GM21723 (cell line): ENCODE measurements around the gene AUTS2.

ENCODE experiments used
- ATAC-seq: cut with Tn5 transposase; IDR thresholded peaks from one replicate; pipeline ENCODE4 v1.9.1; 2021; ENCODE audit warnings: mild to moderate bottlenecking, moderate library complexity; ENCODE audit not compliant: unreplicated experiment

AUTS2 gene

DNA sequence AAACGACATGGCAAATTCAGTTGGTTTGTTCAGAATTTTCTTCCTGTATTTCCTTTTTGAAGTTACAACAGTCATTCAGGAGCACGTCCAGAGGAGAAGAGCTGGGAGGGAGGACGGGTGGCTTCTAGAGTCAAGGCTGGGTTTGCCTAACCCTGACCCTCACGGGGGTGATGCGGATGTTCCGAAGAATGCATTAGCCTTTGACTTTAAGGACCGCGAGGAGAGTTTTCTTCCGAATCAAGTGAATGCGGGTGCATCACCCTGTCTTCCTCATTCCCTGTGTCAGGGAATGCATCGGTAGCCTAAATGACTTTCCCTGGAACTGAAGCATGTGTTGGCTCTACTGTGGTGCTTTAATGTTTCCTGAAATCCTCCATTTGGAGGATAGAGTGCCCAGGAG lies 1137.0 kb downstream of the AUTS2 start:
- ATAC-seq, result no peak

DNA sequence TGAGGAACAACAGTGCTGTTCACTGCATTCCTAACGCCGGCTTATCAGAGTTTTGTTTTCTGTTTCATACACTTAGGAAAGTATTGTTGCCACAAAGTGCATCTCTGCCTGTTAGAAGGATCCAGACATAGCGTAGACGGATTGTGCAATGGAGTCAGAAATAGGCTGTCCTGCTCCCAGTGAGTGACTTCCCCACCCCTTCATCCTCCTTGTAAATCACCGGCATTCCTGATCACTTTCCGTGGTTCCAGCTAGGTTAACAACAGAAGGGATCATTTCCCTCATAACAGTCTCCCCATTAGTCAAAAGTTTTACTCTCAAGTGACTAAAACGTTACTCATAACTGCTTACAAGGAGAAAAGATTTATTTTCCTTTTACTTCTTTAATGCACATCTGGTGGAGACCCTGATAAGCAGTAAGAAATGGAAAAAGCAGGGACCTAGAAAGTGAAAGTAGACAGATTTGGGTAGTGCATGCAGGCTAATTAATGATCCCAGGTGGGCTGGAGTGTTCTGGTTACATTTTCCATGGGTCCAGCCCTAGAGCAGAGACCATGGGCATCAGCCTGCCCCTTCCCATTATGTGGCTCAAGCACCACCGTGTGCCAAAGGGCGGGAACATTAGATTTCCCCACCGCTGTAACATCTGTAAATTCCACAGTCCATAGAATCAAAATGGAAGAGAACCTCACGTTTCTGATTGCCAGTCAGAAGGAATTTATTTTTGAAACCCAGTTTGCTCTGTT lies 1138.6 kb downstream of the AUTS2 start:
- no peak for ATAC-seq

- ATAC-seq, result no peak
Measured at GRCh38 chr7:70738151-70738885, 1140.0 kb downstream of the AUTS2 start.

- no peak for ATAC-seq
Measured at GRCh38 chr7:70739646-70740210, 1141.5 kb downstream of the AUTS2 start.

GRCh38 chr7:70741666-70742065 lies 1143.4 kb downstream of the AUTS2 start:
- ATAC-seq, result no peak

- ATAC-seq, result no peak
Measured at GRCh38 chr7:70743531-70744325, 1145.5 kb downstream of the AUTS2 start.

DNA sequence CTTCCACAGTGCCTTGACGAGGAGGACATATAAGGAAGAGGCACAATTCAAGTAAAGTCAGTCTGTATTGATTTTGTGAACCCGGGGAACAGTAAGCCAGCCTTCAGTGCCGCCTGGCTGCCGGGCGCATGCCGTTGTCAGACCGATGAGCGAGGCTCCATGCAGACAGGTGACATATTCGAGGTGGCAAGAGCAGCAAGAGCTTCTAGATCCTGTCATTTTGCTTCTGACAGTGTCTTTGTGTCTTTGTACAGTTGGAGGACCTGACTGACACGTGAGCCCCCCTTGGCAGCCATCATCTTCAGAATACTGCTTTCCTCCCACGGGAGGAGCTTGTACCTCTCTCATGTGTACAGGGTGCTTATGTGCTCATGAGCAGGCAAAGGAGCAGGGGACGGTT lies 1146.2 kb downstream of the AUTS2 start:
- no peak for ATAC-seq

GRCh38 chr7:70749831-70750230 lies 1151.6 kb downstream of the AUTS2 start:
- no peak for ATAC-seq

GRCh38 chr7:70751895-70752294 lies 1153.6 kb downstream of the AUTS2 start:
- ATAC-seq, result no peak

GRCh38 chr7:70752794-70753241 lies 1154.5 kb downstream of the AUTS2 start:
- no peak for ATAC-seq

GRCh38 chr7:70756789-70757188 lies 1158.5 kb downstream of the AUTS2 start:
- ATAC-seq, result no peak

DNA sequence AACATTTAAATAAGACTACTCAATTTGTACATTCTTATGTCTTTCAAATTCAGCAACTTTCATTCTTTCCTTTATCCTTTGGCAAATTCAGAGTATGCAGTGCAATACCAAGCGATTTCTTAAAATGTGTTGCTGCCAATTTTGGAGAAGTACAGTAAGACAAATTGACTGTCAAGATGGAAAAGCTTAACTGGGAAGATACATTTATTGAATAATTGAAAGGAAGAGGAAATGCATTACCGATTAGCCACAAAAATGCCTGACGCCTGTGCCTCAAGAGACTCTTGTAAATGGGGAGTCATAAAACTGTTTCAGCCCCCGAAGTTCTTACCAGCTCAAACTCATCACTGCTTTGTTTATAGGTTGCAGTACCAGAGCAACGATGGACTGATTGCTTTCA lies 1160.4 kb downstream of the AUTS2 start:
- no peak for ATAC-seq

DNA sequence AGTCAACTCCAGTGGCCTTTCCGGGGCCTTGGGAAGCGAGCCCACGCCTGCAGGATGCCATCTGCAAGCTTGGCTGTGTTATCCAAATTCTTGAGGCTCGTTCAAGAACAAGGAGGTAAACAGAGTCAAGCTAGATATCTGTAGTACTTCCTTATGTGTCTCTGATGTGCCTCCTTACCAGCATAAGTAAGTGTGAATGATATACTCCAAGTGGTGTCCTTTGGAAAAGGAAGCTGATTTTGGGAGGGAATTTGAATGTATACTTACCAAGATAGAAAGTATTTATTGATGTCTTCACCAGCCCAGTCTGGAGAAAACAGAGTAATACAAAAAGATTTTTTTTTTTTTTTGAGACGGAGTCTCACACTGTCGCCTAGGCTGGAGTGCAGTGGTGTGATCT lies 1161.4 kb downstream of the AUTS2 start:
- no peak for ATAC-seq

- peak; percentile 27 for ATAC-seq
Measured at GRCh38 chr7:70761711-70762328, 1163.5 kb downstream of the AUTS2 start.

DNA sequence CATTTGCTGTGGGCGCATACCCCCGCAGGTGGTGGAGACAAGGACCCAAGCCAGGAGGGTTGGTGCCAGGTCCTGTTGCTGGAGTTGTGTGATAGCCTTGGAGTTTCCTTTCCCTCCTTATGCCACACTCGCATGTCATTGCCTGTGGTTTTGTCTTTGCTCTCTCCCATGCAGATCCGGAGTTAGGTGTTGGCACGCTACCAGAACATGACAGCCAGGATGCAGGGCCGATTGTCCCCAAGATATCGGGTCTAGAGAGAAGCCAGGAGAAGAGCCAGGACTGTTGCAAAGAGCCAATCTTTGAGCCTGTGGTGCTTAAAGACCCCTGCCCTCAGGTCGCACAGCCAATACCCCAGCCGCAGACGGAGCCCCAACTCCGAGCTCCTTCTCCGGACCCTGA lies 1164.4 kb downstream of the AUTS2 start:
- no peak for ATAC-seq

DNA sequence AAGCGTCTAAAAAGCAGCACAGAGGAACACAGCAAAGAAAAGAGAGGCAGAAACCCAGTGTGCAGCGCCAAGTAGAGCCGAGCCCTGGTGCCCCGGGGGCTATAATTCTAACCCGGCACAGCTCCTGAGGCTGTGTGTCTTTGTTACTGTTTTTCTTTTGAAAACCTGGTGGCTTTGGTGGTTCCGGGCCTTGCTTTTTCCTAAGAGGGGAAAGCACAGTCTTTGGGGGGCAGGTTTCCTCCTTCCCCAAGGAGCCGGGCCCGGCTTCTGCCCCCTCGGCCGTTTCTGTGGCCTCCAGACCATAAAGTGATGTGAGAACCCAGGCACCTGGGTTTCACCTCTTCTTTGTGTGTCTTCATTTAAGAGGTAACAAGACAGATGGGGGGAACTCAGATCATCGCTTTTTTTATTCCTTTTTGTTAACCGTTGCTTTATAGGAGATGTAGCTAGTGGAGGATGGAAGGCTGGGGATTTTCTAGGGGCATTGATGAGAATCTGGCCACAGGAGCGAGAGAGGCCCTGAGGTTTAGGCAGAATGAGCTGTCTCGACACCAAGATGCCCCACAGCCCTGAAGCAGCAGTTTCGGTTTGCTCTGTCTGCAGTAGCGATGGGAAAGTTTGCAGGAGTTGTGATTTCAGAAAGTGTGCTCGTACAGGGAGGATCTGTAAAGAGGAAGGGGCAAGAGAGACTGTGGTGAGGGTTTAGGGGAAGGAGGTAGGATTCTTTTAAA lies 1165.9 kb downstream of the AUTS2 start:
- ATAC-seq, result peak; percentile 88

DNA sequence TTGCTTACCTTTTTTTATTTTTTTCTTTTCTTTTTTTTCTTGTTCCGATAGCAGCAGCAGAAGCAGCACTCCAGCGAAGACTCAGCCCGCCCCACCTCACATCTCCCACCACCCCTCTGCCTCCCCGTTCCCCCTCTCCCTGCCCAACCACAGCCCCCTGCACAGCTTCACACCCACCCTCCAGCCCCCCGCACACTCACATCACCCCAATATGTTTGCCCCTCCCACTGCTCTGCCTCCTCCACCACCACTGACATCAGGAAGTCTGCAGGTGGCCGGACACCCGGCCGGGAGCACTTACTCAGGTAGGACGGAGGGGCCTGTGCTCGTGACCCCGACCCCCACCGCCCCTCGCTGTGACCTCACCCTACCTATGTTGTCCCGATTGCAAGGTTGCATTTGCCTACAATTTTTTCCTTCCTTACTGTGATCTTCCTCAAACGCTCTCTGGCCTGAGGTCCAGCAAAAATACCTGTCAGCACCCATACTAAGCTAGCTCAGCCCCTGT lies 1166.5 kb downstream of the AUTS2 start:
- peak; percentile 7 for ATAC-seq

DNA sequence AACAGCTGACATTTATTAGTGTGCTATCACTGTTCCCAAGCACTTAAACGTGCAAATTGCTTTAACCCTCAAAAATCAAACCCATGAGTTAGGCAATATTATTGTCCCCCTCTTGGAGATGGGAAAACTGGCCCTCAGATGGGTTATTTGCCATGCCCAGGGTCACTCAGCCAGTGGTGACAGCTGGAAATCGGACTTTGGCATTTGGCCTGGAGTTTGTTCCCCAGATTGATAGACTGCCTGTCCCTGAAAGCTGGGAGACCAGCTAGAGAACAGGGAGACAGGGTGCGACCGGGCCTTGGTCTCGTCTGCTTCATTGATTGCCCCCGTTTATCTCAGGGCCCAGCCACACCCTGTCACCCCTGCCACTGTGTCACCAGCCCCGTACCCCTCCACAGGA lies 1167.4 kb downstream of the AUTS2 start:
- no peak for ATAC-seq

- ATAC-seq, result no peak
Measured at GRCh38 chr7:70766109-70766508, 1167.8 kb downstream of the AUTS2 start.

DNA sequence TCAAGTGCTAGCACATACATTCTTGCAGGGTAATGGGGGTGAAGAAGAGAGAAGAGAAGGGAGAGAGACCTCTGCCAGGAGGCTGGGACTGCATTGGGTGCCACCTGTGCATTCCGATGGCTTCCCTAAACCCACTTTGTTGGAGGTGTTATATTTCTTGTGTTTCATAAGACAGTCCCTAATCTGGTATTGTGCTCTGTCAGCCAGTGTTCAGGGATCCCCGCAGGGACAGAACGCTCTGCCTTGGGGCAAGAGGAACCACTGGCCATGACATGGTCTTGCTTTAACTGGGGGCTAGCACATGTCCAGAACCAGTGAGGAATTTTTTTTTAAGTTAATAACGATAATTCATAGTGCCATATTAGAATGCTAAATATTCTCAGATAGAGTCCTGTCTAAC lies 1168.4 kb downstream of the AUTS2 start:
- no peak for ATAC-seq
